ENCODE results near the gene OR52E2.

Gene OR52E2

GRCh38 chr11:5011254-5011653, 48.2 kb downstream of the OR52E2 start:
- no peak for DNase-seq (ENCODE audit: low spot score)
